Activated CD4-positive, alpha-beta T cell treated with anti-CD3 and anti-CD28 coated beads, Interleukin-2, amount 50 U/mL, for 16 hours (primary cell): ENCODE results near the gene HEATR3.
"Not testable (repeated sequence)": the region's sequence is repeated elsewhere in the genome, so short reads cannot be mapped to it uniquely, and the experiment has no call there.

ENCODE experiments used
- DNase-seq: peaks from one replicate; pipeline ENCODE4 v3.0.0-alpha.2; 2020

The HEATR3 gene

GRCh38 chr16:50114357-50115129 lies 48.8 kb downstream of the HEATR3 start:
- DNase-seq: no peak

GRCh38 chr16:50120711-50121110 lies 54.9 kb downstream of the HEATR3 start:
- no peak for DNase-seq

GRCh38 chr16:50121278-50121677 lies 55.5 kb downstream of the HEATR3 start:
- peak; percentile 74 for DNase-seq

GRCh38 chr16:50121721-50122445 lies 56.1 kb downstream of the HEATR3 start:
- DNase-seq: peak; percentile 89

GRCh38 chr16:50123417-50123816 lies 57.6 kb downstream of the HEATR3 start:
- no peak for DNase-seq

- no peak for DNase-seq
Observed at GRCh38 chr16:50124769-50125168, 59.0 kb downstream of the HEATR3 start.

- no peak for DNase-seq
Observed at GRCh38 chr16:50126183-50126582, 60.4 kb downstream of the HEATR3 start.

- DNase-seq: not testable (repeated sequence)
Observed at GRCh38 chr16:50132571-50132970, 66.8 kb downstream of the HEATR3 start.

GRCh38 chr16:50133214-50133613 lies 67.4 kb downstream of the HEATR3 start:
- no peak for DNase-seq

GRCh38 chr16:50136399-50136798 lies 70.6 kb downstream of the HEATR3 start:
- no peak for DNase-seq

- DNase-seq: no peak
Observed at GRCh38 chr16:50137268-50137667, 71.5 kb downstream of the HEATR3 start.

- DNase-seq: no peak
Observed at GRCh38 chr16:50139580-50139979, 73.8 kb downstream of the HEATR3 start.

- DNase-seq: no peak
Observed at GRCh38 chr16:50144211-50144610, 78.4 kb downstream of the HEATR3 start.

- DNase-seq: no peak
Observed at GRCh38 chr16:50146479-50147435, 81.0 kb downstream of the HEATR3 start.

GRCh38 chr16:50151322-50151721 lies 85.6 kb downstream of the HEATR3 start:
- no peak for DNase-seq

GRCh38 chr16:50151756-50152155 lies 86.0 kb downstream of the HEATR3 start:
- peak; percentile 56 for DNase-seq

- DNase-seq: peak; percentile 94
Observed at GRCh38 chr16:50152351-50152806, 86.6 kb downstream of the HEATR3 start.

- DNase-seq: peak; percentile 91
Observed at GRCh38 chr16:50152807-50153595, 87.2 kb downstream of the HEATR3 start, which contains the start of gene TENT4B. TENT4B (plus strand) TSS chr16:50153306; CDS start chr16:50153622, 316 bp downstream.

- no peak for DNase-seq
Observed at GRCh38 chr16:50153596-50154419, 88.0 kb downstream of the HEATR3 start.

GRCh38 chr16:50154420-50154950 lies 88.7 kb downstream of the HEATR3 start:
- DNase-seq: no peak

- DNase-seq: no peak
Observed at GRCh38 chr16:50155925-50156324, 90.2 kb downstream of the HEATR3 start.
